A549 (cell line): Measurements from ENCODE around the gene OR6B2.

Source experiments
- BHLHE40 ChIP-seq: IDR thresholded peaks from 2 replicates; pipeline ENCODE4 v1.6.1; 2012; ENCODE audit warnings: low read depth, low read length, inconsistent platforms
- CBX8 ChIP-seq: fragments of 200-600 bp; sonication (generic); IDR thresholded peaks from 2 replicates; pipeline ENCODE4 v1.6.1; 2016
- EP300 ChIP-seq, 2 experiments: fragments of >200 bp; sonication (Bioruptor Twin); formaldehyde crosslinking; IDR thresholded peaks; 2 replicates in 1 of 2; 3 replicates in 1 of 2; pipeline ENCODE4 v1.6.1; 2016 to 2017
- KDM1A ChIP-seq: fragments of 200-600 bp; sonication (generic); IDR thresholded peaks from 2 replicates; pipeline ENCODE4 v1.6.1; 2016; ENCODE audit warnings: low read depth, mild to moderate bottlenecking
- MAZ ChIP-seq: fragments of 150-350 bp; IDR thresholded peaks from 2 replicates; pipeline ENCODE4 v1.6.1; 2014; ENCODE audit warnings: antibody characterized with exemption, low read depth, low read length, borderline replicate concordance
- NR3C1 ChIP-seq: fragments of >200 bp; sonication (Bioruptor Twin); formaldehyde crosslinking; IDR thresholded peaks from 3 replicates; pipeline ENCODE4 v1.6.1; 2017
- POLR2A ChIP-seq: IDR thresholded peaks from 2 replicates; pipeline ENCODE4 v1.6.1; 2012; ENCODE audit warnings: mild to moderate bottlenecking, low read length
- TF ChIP-seq, protein P1 (sequence below): fragments of 200-600 bp; sonication (generic); IDR thresholded peaks from 2 replicates; pipeline ENCODE4 v1.6.1; 2016; ENCODE audit warnings: antibody characterized with exemption, mild to moderate bottlenecking, moderate library complexity
- TF ChIP-seq, protein P2 (sequence below): fragments of >200 bp; sonication (Bioruptor Twin); formaldehyde crosslinking; IDR thresholded peaks from 3 replicates; pipeline ENCODE4 v1.5.1; 2016

DNA sequence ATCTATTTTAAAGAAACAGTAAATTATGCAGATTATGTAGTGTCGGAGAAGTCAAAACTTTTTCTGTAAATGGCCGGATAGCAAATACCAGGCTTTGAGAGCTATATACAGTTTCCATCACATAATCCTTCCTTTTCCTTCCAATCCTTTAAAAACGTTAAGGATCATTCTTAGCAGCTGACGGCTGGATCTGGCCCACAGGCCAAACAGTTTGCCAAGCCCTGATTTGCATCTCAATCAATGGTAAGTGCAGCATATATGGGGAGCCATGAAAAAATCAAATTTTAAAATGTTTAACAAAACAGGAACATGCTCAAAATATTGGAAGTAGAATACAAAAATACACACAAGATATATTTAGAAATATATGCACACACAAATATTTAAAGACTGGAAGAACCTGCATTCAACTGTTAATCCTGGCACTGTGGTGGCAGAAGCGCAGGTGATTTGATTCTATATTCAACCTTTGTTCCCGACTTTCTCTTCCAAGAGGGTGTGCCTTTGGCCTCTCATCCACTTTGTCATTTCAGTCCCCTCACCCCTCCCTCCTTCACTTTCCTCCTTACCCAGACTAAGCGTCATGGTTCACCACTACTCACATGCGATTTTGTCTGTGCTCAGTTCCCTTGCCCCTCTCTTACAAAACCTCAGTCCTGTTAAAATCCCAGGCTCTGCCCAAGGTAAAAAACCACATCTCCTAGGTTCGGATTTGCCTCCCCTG lies 32.4 kb downstream of the OR6B2 start:
- TF ChIP-seq, protein P1, sequence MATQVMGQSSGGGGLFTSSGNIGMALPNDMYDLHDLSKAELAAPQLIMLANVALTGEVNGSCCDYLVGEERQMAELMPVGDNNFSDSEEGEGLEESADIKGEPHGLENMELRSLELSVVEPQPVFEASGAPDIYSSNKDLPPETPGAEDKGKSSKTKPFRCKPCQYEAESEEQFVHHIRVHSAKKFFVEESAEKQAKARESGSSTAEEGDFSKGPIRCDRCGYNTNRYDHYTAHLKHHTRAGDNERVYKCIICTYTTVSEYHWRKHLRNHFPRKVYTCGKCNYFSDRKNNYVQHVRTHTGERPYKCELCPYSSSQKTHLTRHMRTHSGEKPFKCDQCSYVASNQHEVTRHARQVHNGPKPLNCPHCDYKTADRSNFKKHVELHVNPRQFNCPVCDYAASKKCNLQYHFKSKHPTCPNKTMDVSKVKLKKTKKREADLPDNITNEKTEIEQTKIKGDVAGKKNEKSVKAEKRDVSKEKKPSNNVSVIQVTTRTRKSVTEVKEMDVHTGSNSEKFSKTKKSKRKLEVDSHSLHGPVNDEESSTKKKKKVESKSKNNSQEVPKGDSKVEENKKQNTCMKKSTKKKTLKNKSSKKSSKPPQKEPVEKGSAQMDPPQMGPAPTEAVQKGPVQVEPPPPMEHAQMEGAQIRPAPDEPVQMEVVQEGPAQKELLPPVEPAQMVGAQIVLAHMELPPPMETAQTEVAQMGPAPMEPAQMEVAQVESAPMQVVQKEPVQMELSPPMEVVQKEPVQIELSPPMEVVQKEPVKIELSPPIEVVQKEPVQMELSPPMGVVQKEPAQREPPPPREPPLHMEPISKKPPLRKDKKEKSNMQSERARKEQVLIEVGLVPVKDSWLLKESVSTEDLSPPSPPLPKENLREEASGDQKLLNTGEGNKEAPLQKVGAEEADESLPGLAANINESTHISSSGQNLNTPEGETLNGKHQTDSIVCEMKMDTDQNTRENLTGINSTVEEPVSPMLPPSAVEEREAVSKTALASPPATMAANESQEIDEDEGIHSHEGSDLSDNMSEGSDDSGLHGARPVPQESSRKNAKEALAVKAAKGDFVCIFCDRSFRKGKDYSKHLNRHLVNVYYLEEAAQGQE: no peak
- no peak for TF ChIP-seq KDM1A
- no peak for TF ChIP-seq CBX8
- TF ChIP-seq, protein P2, sequence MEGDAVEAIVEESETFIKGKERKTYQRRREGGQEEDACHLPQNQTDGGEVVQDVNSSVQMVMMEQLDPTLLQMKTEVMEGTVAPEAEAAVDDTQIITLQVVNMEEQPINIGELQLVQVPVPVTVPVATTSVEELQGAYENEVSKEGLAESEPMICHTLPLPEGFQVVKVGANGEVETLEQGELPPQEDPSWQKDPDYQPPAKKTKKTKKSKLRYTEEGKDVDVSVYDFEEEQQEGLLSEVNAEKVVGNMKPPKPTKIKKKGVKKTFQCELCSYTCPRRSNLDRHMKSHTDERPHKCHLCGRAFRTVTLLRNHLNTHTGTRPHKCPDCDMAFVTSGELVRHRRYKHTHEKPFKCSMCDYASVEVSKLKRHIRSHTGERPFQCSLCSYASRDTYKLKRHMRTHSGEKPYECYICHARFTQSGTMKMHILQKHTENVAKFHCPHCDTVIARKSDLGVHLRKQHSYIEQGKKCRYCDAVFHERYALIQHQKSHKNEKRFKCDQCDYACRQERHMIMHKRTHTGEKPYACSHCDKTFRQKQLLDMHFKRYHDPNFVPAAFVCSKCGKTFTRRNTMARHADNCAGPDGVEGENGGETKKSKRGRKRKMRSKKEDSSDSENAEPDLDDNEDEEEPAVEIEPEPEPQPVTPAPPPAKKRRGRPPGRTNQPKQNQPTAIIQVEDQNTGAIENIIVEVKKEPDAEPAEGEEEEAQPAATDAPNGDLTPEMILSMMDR: no peak
- TF ChIP-seq MAZ: no peak
- no peak for TF ChIP-seq EP300 (IDR thresholded peaks at IDR 0.05)
- no peak for TF ChIP-seq POLR2A
- no peak for TF ChIP-seq NR3C1
- no peak for TF ChIP-seq BHLHE40
